HepG2 (cell line): Measurements from ENCODE around the gene RIN3. TPM values are rescaled to one million over a fixed set of nuclear protein-coding genes. Genes with fewer than 3 reads are reported as not detected.

ENCODE experiments used
- FOSL1 ChIP-seq: sonication (generic); formaldehyde crosslinking; IDR thresholded peaks from 2 replicates; pipeline ENCODE4 v1.9.0; 2021; ENCODE audit warnings: missing genetic modification reagents, borderline replicate concordance
- MTF1 ChIP-seq: sonication (generic); formaldehyde crosslinking; IDR thresholded peaks from 2 replicates; pipeline ENCODE4 v1.5.0; 2020; ENCODE audit warnings: missing genetic modification reagents
- PAX8 ChIP-seq: sonication (generic); formaldehyde crosslinking; IDR thresholded peaks from 2 replicates; pipeline ENCODE4 v1.8.0; 2022; ENCODE audit warnings: mild to moderate bottlenecking, missing genetic modification reagents, borderline replicate concordance
- SALL1 ChIP-seq: sonication (generic); formaldehyde crosslinking; IDR thresholded peaks from 2 replicates; pipeline ENCODE4 v1.8.0; 2022; ENCODE audit warnings: mild to moderate bottlenecking, missing genetic modification reagents
- ZBTB20 ChIP-seq: sonication (generic); formaldehyde crosslinking; IDR thresholded peaks from 2 replicates; pipeline ENCODE4 v1.8.1; 2023; ENCODE audit warnings: missing genetic modification reagents, low read depth, mild to moderate bottlenecking, borderline replicate concordance
- ZMYM4 ChIP-seq: sonication (generic); formaldehyde crosslinking; IDR thresholded peaks from 2 replicates; pipeline ENCODE4 v1.8.1; 2023; ENCODE audit warnings: mild to moderate bottlenecking, missing genetic modification reagents
- ZNF264 ChIP-seq: sonication (generic); formaldehyde crosslinking; IDR thresholded peaks from 2 replicates; pipeline ENCODE4 v1.4.0; 2020; ENCODE audit warnings: missing genetic modification reagents
- ZNF446 ChIP-seq: sonication (generic); formaldehyde crosslinking; IDR thresholded peaks from 2 replicates; pipeline ENCODE4 v1.5.0; 2020; ENCODE audit warnings: mild to moderate bottlenecking, missing genetic modification reagents
- polyA plus RNA-seq, 8 experiments: library from polyadenylated mRNA; depleted of rRNA in 3 of 8; stranded (reverse) in 7 of 8; unstranded in 1 of 8; fragments of >200 nt; fragmentation: Illumina TruSeq in 4 of 8; extraction: Trizol in 4 of 8; gene quantifications; 2 replicates each; pipeline versions ENCODE4 v1.2.1 to v1.2.3, GENCODE V29; 2011 to 2016; ENCODE audit warnings: low read depth in 4 of 8, missing spikeins in 1 of 8, mixed read lengths in 1 of 8; ENCODE audit not compliant: insufficient read depth in 1 of 8
- total RNA-seq, 5 experiments: library from RNA; depleted of rRNA; stranded (reverse); fragments of >200 nt; fragmentation: Illumina TruSeq; extraction: Trizol; gene quantifications; 2 replicates each; pipeline ENCODE4 v1.2.3, GENCODE V29; 2016; ENCODE audit warnings: low read depth in 1 of 5
- TF ChIP-seq, protein P1 (sequence below), 2 experiments: sonication (generic) in 1 of 2; formaldehyde crosslinking in 1 of 2; IDR thresholded peaks; 2 replicates each; pipeline versions ENCODE4 v1.6.1 to v1.9.0; 2014 to 2022; ENCODE audit warnings: antibody characterized with exemption in 1 of 2, borderline replicate concordance in 1 of 2, inconsistent platforms in 1 of 2, low read depth in 1 of 2, missing genetic modification reagents in 1 of 2
- TF ChIP-seq, protein P2 (sequence below): sonication (generic); formaldehyde crosslinking; IDR thresholded peaks from 2 replicates; pipeline ENCODE4 v1.8.1; 2023; ENCODE audit warnings: mild to moderate bottlenecking, inconsistent platforms, moderate library complexity, missing genetic modification reagents, borderline replicate concordance
- TF ChIP-seq, protein P3 (sequence below): sonication (generic); formaldehyde crosslinking; IDR thresholded peaks from 2 replicates; pipeline ENCODE4 v1.9.0; 2021; ENCODE audit warnings: missing genetic modification reagents, mild to moderate bottlenecking, borderline replicate concordance
- TF ChIP-seq, protein P4 (sequence below): sonication (generic); formaldehyde crosslinking; IDR thresholded peaks from 2 replicates; pipeline ENCODE4 v1.4.0; 2020; ENCODE audit warnings: missing genetic modification reagents
- TF ChIP-seq, protein P5 (sequence below): sonication (generic); formaldehyde crosslinking; IDR thresholded peaks from 2 replicates; pipeline ENCODE4 v1.9.0; 2022; ENCODE audit warnings: missing genetic modification reagents, mild to moderate bottlenecking, borderline replicate concordance
- TF ChIP-seq, protein P6 (sequence below), 2 experiments: fragments of 450-650 bp in 1 of 2; sonication (generic) in 1 of 2; formaldehyde crosslinking; IDR thresholded peaks; 2 replicates each; pipeline versions ENCODE4 v1.5.0 to v1.8.0; 2020 to 2022; ENCODE audit warnings: mild to moderate bottlenecking in 1 of 2, missing genetic modification reagents in 1 of 2

The RIN3 gene
- total and polyA plus RNA-seq, 2 of the 13 experiments (the other 11 are each of a cell fraction or from before 2014, with no cell fraction given), result 2.3 to 3.6 TPM

DNA sequence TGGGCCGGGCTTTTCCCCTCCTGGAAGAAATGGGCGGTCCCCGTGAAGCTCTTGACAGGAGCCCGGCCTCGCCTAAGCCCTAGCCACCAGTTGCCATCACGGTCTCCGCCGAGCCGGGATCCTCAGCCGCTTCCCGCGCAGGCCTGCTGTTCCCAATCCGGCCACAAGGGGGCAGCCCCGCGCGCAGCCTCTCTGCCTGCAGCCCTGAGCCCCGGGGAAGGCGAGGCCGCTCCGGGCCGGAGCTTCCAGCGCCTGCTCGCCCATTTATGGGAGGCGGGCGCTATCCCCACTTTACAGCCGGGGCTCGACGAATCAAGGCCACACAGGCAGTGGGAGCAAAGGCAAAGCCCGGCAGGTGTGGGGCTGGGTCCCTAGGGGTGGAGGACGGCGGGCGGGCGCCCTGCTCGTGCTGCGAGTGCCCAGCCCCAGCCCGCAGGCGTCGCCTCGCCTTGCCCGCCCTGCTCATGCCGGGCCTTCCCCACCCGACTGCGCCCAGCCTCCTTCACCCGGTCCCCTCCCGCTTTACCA is 173.4 kb downstream of the RIN3 start (continued):
- TF ChIP-seq, protein P1, sequence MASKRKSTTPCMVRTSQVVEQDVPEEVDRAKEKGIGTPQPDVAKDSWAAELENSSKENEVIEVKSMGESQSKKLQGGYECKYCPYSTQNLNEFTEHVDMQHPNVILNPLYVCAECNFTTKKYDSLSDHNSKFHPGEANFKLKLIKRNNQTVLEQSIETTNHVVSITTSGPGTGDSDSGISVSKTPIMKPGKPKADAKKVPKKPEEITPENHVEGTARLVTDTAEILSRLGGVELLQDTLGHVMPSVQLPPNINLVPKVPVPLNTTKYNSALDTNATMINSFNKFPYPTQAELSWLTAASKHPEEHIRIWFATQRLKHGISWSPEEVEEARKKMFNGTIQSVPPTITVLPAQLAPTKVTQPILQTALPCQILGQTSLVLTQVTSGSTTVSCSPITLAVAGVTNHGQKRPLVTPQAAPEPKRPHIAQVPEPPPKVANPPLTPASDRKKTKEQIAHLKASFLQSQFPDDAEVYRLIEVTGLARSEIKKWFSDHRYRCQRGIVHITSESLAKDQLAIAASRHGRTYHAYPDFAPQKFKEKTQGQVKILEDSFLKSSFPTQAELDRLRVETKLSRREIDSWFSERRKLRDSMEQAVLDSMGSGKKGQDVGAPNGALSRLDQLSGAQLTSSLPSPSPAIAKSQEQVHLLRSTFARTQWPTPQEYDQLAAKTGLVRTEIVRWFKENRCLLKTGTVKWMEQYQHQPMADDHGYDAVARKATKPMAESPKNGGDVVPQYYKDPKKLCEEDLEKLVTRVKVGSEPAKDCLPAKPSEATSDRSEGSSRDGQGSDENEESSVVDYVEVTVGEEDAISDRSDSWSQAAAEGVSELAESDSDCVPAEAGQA (IDR thresholded peaks at IDR 0.05; ENCODE audit: low read depth), result no peak
- TF ChIP-seq, protein P1 (CRISPR knock-in tag; IDR thresholded peaks at IDR 0.05; ENCODE audit: borderline replicate concordance), result no peak
- TF ChIP-seq, protein P2, sequence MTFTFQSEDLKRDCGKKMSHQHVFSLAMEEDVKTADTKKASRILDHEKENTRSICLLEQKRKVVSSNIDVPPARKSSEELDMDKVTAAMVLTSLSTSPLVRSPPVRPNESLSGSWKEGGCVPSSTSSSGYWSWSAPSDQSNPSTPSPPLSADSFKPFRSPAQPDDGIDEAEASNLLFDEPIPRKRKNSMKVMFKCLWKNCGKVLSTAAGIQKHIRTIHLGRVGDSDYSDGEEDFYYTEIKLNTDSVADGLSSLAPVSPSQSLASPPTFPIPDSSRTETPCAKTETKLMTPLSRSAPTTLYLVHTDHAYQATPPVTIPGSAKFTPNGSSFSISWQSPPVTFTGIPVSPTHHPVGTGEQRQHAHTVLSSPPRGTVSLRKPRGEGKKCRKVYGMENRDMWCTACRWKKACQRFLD (CRISPR knock-in tag), result no peak
- TF ChIP-seq ZBTB20 (no peak), MTF1 (no peak), ZMYM4 (CRISPR knock-in tag) (no peak), ZNF446 (CRISPR knock-in tag) (no peak), FOSL1 (CRISPR knock-in tag) (no peak), SALL1 (peak; percentile 33; the same call in 1 of the 2 replicates), ZNF264 (no peak), PAX8 (no peak)
- TF ChIP-seq, protein P3, sequence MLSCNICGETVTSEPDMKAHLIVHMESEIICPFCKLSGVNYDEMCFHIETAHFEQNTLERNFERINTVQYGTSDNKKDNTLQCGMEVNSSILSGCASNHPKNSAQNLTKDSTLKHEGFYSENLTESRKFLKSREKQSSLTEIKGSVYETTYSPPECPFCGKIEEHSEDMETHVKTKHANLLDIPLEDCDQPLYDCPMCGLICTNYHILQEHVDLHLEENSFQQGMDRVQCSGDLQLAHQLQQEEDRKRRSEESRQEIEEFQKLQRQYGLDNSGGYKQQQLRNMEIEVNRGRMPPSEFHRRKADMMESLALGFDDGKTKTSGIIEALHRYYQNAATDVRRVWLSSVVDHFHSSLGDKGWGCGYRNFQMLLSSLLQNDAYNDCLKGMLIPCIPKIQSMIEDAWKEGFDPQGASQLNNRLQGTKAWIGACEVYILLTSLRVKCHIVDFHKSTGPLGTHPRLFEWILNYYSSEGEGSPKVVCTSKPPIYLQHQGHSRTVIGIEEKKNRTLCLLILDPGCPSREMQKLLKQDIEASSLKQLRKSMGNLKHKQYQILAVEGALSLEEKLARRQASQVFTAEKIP, result no peak
- TF ChIP-seq, protein P4, sequence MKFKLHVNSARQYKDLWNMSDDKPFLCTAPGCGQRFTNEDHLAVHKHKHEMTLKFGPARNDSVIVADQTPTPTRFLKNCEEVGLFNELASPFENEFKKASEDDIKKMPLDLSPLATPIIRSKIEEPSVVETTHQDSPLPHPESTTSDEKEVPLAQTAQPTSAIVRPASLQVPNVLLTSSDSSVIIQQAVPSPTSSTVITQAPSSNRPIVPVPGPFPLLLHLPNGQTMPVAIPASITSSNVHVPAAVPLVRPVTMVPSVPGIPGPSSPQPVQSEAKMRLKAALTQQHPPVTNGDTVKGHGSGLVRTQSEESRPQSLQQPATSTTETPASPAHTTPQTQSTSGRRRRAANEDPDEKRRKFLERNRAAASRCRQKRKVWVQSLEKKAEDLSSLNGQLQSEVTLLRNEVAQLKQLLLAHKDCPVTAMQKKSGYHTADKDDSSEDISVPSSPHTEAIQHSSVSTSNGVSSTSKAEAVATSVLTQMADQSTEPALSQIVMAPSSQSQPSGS (CRISPR knock-in tag), result no peak
- TF ChIP-seq, protein P5, sequence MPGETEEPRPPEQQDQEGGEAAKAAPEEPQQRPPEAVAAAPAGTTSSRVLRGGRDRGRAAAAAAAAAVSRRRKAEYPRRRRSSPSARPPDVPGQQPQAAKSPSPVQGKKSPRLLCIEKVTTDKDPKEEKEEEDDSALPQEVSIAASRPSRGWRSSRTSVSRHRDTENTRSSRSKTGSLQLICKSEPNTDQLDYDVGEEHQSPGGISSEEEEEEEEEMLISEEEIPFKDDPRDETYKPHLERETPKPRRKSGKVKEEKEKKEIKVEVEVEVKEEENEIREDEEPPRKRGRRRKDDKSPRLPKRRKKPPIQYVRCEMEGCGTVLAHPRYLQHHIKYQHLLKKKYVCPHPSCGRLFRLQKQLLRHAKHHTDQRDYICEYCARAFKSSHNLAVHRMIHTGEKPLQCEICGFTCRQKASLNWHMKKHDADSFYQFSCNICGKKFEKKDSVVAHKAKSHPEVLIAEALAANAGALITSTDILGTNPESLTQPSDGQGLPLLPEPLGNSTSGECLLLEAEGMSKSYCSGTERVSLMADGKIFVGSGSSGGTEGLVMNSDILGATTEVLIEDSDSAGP (CRISPR knock-in tag), result peak; percentile 26; the same call in 1 of the 2 replicates
- TF ChIP-seq, protein P6, sequence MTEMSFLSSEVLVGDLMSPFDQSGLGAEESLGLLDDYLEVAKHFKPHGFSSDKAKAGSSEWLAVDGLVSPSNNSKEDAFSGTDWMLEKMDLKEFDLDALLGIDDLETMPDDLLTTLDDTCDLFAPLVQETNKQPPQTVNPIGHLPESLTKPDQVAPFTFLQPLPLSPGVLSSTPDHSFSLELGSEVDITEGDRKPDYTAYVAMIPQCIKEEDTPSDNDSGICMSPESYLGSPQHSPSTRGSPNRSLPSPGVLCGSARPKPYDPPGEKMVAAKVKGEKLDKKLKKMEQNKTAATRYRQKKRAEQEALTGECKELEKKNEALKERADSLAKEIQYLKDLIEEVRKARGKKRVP (CRISPR knock-in tag; IDR thresholded peaks at IDR 0.05), result no peak
- TF ChIP-seq, all 625 proteins: peak for 32
